ENCODE measurements around the gene INPP5A.
"Not testable (repeated sequence)": the region's sequence is repeated elsewhere in the genome, so short reads cannot be mapped to it uniquely, and the experiment has no call there.

INPP5A gene

DNA sequence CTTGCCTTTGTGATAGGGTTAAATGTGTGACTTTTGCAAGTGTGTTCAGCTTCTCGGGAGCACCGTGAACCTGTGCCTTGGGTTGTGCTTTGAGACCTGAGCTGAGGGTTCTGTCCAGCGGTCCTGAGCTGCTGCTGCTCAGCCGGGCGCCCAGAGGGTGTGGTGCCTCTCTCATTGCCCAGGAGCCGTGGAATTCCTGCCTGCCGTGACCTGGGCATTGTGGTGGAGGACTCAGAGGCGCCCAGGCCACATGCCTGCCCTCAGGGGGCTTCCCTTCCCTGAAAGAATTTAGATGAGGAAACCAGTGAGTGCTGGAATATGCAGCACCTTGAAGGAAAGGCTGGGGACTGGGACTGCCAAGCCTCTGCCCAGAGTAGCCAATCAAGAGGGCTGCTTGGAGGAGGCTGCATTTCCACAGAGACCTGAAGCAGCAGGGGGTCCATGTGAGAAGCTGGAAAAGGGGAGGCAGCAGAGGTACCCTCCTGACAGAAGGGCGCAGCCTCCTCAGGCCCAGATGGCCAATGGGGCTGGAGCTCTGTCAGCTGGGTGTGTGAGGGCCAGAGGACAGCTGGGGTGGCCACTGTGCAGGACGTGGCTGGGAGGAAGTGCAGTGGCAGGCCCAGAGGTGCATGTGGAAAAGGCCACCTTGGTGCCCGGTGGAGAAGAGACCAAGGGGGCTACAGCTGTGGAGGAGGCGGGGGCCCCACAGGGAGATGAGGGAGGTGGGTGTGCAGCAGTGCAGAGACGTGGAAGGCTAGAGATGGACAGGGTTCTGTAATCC, 141.0 kb downstream of the INPP5A start:
- no peaks in the 10 kb centered on the region for H3K9me3 Mint-ChIP-seq
- H3K36me3 Mint-ChIP-seq, result peaks cover 2% of the 10 kb centered on the region
- H3K4me3 Mint-ChIP-seq, result no peak overlapping the region
- peak overlapping the region; percentile 72 for H3K27ac Mint-ChIP-seq
- no peaks in the 10 kb centered on the region for H3K27me3 Mint-ChIP-seq
- H3K4me1 Mint-ChIP-seq, result peaks cover 13% of the 10 kb centered on the region

DNA sequence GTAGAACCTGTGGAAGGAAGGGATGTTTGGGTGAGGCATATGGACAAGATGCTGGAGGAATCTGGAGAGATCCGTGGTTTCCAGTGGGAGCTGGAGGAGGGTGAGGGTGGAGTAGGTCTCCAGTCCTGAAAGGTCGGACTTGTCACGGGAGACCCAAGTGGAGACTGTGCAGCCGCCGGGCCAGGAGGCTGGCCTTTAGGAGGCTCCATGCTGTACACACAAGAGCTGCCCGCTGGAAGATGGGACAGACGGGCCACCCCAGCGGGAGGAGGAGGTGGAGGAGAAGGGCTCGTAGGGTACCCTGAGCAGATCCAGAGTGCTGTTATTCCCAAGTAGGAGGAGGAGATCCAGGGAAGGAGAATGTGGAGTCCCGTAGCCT, 141.6 kb downstream of the INPP5A start:
- no peak overlapping the region for H3K27ac Mint-ChIP-seq
- no peak overlapping the region for H3K4me3 Mint-ChIP-seq
- H3K9me3 Mint-ChIP-seq, result no peaks in the 10 kb centered on the region
- peaks cover 17% of the 10 kb centered on the region for H3K4me1 Mint-ChIP-seq
- H3K27me3 Mint-ChIP-seq, result no peaks in the 10 kb centered on the region
- H3K36me3 Mint-ChIP-seq, result peaks cover 2% of the 10 kb centered on the region

DNA sequence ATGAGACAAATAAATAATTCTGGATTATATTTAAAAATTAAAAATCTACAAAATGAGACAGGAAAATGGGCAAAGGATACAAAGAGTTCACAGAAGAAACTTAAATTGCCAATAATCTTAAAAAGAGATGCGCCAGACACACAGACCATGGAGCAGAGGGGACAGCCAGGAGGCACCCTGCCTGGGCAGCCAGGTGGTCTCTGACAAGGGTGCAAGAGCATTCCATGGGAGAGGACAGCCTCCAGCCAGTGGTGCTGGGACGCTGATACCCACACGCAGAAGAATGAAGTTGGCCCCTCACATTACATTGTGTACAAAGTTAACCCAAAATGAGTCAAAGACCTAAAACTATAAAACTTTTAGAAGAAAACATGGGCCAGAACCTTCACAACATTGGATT, 142.1 kb downstream of the INPP5A start:
- Mint-ChIP-seq H3K9me3 (no peaks in the 10 kb centered on the region), H3K4me1 (peaks cover 22% of the 10 kb centered on the region), H3K4me3 (no peak overlapping the region), H3K27me3 (no peaks in the 10 kb centered on the region), H3K27ac (no peak overlapping the region), H3K36me3 (peaks cover 2% of the 10 kb centered on the region)

DNA sequence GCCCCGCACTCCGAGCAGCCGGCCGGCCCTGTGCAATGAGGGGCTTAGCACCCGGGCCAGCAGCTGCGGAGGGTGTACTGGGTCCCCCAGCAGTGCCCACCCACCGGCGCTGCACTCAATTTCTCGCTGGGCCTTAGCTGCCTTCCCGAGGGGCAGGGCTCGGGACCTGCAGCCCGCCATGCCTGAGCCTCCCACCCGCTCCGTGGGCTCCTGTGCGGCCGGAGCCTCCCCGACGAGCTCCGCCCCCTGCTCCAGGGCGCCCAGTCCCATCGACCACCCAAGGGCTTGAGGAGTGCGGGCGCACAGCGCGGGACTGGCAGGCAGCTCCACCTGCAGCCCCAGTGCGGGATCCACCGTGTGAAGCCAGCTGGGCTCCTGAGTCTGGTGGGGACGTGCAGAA, 143.2 kb downstream of the INPP5A start:
- H3K27me3 Mint-ChIP-seq, H3K27ac Mint-ChIP-seq, H3K4me3 Mint-ChIP-seq, H3K36me3 Mint-ChIP-seq, H3K9me3 Mint-ChIP-seq: not testable (repeated sequence)
- peaks cover 30% of the 10 kb centered on the region for H3K4me1 Mint-ChIP-seq

DNA sequence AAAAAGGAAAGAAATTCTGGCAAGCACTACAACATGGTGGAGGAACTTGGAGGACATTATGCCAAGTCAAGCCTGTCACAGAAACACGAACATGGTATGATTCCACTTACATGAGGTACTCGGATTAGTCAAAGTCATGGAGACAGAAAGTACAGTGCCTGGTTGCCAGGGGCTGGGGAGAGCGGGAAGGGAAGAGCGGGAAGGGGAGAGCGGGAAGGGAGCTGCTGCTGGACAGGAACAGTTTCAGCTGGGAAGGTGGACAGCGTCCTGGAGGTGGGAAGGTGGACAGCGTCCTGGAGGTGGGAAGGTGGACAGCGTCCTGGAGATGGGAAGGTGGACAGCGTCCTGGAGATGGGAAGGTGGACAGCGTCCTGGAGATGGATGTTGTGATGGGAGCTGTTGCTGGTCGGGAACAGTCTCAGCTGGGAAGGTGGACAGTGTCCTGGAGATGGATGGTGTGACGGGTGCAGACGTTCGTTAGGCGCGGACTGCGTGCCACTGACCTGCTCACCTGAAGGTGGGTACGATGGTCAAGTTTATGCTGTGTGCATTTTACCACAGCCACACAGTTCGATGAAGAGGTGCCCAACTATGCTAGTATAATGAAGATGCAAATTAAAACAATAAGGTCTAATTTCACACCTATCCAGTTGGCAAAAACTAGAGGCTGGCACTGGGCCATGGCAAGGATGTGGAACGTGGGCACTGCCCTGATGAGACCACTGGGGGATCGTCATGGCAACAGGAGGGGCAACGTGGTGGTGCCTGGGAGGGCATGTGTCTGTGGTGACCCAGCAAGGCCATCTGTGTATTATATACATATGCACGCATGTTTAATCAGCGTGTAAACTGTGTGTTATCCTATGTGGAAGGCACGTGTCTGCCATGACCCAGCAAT, 144.5 kb downstream of the INPP5A start:
- Mint-ChIP-seq H3K27ac (no peak overlapping the region), H3K4me3 (no peak overlapping the region), H3K36me3 (peaks cover 2% of the 10 kb centered on the region), H3K9me3 (no peaks in the 10 kb centered on the region), H3K27me3 (no peaks in the 10 kb centered on the region), H3K4me1 (peaks cover 30% of the 10 kb centered on the region)

DNA sequence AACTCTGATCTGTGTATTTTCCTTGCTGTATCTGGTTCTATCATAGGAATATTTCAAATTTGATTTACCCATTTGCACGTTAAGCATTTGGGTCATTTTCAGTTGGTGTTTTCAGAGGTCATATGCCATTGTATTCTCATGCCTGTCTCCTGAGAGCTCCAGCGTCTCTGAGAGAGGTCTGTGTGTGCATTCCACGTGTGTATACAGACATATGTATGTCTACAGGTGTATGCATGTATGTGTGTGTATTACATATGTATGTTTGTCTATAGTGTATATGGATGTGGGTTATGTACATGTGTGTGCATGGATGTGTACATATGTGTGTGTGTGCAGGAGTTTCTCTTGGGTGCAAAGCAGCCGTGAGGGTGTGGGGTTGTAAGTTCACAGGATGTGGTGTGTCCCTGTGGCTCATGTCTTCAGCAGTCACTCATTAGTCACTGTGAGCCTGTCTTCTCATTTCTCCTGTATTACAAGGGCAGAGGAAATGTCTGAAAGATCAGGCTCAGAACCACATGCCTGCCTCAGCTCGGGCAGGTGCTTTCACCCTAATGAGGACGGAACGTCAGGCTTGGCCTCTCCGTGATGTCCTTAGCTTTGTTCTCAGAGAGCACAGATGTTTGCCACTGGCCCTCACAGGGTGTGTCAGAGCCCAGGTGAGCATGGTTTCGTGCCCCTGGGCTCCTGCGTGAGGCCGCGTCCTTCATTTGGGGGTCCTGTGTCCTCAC, 146.7 kb downstream of the INPP5A start:
- Mint-ChIP-seq H3K36me3 (peaks cover 2% of the 10 kb centered on the region), H3K4me3 (peak overlapping the region; percentile 0), H3K9me3 (no peaks in the 10 kb centered on the region), H3K27ac (peak overlapping the region; percentile 24), H3K4me1 (peaks cover 30% of the 10 kb centered on the region), H3K27me3 (no peaks in the 10 kb centered on the region)

DNA sequence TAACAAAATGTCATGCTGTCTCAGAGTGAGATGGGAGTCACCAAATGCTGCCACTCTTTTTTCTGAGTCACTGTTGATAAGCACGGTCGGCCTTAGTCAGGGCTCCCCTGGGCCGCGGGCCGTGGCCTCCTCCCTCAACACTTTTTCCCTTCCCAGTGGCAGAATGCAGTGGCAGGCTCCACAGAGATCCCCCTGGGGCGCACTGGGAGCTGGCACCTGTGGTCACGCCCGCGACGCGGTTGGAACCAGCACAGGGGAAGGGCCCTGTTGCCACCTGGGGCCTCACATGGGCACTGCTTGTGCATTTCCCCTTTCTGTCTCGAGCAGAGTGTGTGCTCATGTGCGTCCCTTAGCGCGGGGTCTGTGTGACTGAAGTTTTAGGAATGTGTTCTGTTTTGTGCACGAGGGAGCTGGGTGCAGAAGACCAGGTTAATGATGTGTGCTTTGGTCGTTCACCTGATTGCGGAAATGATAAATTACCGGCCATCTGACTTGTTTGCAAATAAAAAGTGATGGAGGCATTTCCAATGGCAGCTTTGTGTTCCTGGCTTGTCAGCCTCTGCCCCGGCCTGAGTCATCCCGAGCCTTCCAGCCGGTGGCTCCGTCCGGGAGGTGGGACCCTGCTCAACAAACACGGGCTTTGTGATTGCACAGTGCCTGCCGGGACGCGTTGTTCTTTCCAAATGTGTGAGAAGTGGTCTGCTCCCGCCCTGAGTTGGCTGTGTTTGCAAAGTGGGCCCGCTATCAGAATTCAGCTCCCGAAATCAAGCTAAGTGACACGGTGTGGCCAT, 147.7 kb downstream of the INPP5A start:
- peaks cover 2% of the 10 kb centered on the region for H3K36me3 Mint-ChIP-seq
- H3K27ac Mint-ChIP-seq, result no peak overlapping the region
- H3K4me3 Mint-ChIP-seq, result no peak overlapping the region

DNA sequence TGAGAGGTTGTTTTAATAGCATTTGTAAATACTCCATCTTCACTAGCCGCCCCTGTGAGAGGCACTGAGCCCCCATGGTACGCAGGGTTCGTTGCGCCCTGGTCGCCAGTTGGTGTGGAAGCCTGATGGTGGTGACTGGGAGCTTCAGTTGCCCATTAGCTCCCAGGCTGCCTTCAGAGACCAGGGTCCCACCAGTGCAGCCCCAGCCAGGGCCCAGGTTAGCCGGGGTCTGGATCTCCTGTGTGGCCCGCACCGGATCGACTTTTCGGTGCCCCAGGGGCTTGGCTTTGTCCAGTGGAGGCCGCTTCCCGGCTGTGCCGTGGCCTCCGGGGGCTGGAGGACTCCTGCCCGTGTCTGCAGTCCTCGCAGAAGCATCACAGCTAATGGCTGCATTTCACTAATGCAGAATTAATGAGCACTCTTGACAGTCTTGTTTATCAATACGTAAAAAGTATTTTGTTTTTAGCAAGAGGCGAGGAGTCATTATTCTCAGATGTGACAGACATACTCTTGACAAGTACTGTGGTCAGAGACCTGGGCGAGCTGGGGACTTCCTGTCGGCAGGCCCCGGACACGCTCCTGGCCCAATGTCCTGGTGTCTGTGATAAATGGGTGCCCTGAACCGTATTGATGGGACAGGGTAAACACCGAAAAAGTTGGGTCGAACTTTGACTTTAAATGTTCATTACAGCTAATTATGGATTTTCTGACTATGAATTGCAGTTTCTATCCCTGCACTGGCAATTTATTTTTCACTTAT, 148.5 kb downstream of the INPP5A start:
- Mint-ChIP-seq H3K9me3 (no peaks in the 10 kb centered on the region), H3K36me3 (peaks cover 7% of the 10 kb centered on the region), H3K27ac (no peak overlapping the region), H3K4me1 (peaks cover 29% of the 10 kb centered on the region), H3K27me3 (no peaks in the 10 kb centered on the region), H3K4me3 (no peak overlapping the region)

More for the DNA sequence above, 147.7 kb downstream of the INPP5A start:
- H3K9me3 Mint-ChIP-seq, result no peaks in the 10 kb centered on the region
- H3K27me3 Mint-ChIP-seq, result no peaks in the 10 kb centered on the region
- peaks cover 30% of the 10 kb centered on the region for H3K4me1 Mint-ChIP-seq

DNA sequence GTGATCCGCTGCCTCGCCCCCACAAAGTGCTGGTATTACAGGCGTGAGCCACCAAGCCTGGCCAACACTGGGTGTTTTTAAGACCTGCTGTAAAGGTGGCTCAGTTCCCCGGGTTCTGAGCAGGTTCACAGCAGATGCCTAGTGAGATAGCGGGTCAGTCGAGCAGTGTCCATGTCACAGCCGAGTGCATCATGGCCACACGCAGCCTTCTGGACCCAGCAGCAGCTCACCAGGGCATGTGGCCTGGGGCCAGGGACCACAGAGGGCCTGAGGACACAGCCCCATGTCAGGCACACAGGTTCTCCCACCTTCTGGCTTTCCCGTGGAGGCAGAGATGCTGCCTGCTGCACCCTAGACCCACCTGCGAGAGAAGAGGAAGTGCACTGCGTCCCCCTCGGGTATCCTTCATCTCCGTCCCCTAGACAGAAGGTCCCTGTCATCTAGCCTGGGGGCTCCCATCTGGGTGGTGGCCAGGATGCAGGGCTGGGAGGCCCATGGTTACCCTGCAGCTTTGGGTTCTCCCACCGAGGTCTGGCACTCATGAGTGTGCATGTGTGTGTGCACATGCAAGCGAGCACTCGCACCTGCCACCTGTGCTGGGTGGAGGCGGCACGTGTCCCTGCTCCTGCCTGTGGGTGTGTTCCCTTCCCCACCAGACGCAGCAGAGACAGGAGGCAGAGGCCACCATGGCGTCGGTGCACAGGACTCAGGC, 149.8 kb downstream of the INPP5A start:
- peaks cover 21% of the 10 kb centered on the region for H3K4me1 Mint-ChIP-seq
- no peaks in the 10 kb centered on the region for H3K9me3 Mint-ChIP-seq
- peaks cover 12% of the 10 kb centered on the region for H3K36me3 Mint-ChIP-seq
- H3K4me3 Mint-ChIP-seq, result no peak overlapping the region
- no peaks in the 10 kb centered on the region for H3K27me3 Mint-ChIP-seq
- H3K27ac Mint-ChIP-seq, result no peak overlapping the region

DNA sequence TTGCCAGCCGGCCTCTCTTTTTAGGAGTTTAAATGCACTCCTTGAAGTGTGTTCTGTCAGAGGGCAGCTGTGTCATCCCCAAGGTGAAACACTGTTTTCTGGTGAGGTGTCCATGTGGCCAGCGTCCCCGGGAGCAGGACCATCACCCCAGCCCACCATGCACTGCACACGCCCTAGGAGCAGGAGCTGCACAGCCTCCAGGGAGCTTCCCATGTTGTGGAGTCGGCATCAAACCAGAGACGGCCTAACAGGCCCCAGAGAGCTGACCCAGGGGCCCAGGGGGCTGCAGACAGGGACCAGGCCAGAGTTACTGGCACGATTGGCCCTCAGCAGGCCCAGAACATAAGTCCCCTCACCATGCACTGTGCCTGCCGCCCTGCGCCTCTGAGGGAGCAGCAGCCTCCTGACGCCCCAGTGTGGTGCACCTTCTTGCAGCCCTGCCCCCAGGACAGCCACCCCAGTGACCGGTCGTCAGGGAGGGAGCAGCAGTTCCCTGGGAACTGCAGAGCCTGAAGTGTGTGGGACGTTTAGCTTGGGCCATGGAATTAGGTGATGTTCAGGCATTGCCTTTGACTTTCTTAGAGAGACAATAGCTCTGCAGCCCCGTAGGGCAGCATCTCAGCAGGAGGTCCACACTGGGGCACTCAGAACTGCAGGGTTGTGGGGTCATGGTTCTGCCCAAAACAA, 150.4 kb downstream of the INPP5A start:
- Mint-ChIP-seq H3K27me3 (no peaks in the 10 kb centered on the region), H3K4me3 (no peak overlapping the region), H3K4me1 (peaks cover 27% of the 10 kb centered on the region), H3K9me3 (no peaks in the 10 kb centered on the region), H3K36me3 (peaks cover 16% of the 10 kb centered on the region), H3K27ac (no peak overlapping the region)

DNA sequence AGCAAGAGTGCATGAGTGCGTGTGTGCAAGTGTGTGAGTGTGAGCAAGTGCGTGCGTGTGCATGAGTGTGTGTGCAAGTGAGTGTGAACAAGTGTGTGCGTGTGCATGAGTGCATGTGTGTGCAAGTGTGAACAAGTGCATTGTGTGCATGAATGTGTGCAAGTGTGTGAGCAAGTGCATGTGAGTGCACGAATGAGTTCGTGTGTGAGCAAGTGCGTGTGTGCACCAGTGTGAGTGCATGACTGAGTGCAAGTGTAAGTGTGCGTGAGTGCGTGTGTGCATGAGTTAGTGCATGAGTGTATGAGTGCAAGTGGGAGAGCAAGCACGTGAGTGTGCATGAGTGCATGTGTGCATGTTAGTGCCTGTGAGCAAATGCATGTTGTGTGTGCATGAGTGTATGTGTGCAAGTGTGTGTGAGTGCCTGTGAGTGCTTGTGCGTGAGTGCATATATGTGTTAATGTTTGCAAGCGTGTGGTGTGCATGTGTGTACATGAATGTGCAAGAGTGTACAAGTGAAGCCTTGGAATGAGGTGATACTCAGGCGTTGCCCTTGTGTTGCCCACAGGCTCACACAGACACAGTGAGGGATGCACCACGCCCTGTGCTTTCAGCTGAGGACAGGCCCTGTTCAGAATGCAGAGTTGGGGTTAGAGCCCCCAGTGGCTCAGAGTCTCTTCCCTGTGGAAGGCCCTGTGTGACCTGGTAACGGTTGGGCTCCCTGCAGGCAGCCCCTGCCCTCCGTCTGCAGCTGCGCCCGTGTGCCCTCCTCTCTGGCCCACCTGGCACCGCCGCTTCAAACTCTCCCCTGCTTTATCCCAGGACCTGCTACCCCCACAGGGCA, 151.2 kb downstream of the INPP5A start:
- Mint-ChIP-seq H3K4me1 (peaks cover 22% of the 10 kb centered on the region), H3K27me3 (no peaks in the 10 kb centered on the region), H3K9me3 (no peaks in the 10 kb centered on the region), H3K27ac (no peak overlapping the region), H3K36me3 (peaks cover 18% of the 10 kb centered on the region), H3K4me3 (no peak overlapping the region)

DNA sequence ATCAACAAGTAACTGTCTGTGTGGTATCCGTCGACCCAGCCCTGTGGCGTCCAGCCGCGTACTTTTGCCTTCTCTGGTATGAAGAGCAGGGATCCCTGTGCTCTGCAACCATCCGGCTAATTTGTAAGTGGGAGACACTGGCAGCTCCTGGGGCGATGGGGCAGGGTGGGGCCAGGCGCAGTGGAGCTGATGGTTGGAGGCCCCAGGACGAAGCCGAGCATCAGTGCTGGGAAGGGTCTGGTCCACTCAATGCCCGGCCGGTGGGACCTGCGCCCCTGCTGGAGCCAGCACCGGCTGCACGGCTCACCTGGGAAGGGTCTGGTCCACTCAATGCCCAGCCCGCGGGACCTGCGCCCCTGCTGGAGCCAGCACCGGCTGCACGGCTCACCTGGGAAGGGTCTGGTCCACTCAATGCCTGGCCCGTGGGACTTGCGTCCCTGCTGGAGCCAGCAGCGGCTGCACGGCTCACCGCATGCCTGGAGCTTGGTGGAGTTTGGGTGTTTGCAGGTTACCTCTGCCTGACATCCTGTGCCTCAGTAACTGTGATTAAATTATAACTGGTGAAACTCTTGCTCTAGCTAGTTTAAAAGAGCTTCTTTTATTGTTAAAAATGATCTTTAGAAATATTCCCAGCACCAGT, 152.3 kb downstream of the INPP5A start:
- Mint-ChIP-seq H3K4me1 (peaks cover 12% of the 10 kb centered on the region), H3K4me3 (no peak overlapping the region), H3K36me3 (peaks cover 25% of the 10 kb centered on the region), H3K27ac (no peak overlapping the region), H3K27me3 (no peaks in the 10 kb centered on the region), H3K9me3 (peaks cover 8% of the 10 kb centered on the region)
